Measurements from ENCODE around the gene C5orf47.

DNA sequence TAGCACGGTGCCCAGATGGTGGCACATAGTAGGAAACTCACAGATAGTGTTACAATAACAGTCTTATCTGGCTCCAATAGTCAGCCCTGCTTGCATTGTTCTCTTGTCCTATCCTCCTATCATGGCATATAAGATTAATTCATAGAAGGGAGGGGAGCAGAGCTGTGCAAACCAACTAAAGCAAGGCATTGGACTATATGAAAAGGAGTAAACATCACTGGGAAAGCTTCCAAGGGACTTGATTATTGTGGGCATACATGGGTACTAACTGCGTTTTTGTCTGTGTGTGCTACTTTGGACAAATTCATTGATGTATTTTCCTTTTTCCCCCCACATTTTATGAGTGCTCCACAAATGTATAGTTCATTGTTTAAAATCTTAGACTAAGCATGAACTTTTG lies 43.8 kb upstream of the C5orf47 start:
- TF ChIP-seq, protein P1, sequence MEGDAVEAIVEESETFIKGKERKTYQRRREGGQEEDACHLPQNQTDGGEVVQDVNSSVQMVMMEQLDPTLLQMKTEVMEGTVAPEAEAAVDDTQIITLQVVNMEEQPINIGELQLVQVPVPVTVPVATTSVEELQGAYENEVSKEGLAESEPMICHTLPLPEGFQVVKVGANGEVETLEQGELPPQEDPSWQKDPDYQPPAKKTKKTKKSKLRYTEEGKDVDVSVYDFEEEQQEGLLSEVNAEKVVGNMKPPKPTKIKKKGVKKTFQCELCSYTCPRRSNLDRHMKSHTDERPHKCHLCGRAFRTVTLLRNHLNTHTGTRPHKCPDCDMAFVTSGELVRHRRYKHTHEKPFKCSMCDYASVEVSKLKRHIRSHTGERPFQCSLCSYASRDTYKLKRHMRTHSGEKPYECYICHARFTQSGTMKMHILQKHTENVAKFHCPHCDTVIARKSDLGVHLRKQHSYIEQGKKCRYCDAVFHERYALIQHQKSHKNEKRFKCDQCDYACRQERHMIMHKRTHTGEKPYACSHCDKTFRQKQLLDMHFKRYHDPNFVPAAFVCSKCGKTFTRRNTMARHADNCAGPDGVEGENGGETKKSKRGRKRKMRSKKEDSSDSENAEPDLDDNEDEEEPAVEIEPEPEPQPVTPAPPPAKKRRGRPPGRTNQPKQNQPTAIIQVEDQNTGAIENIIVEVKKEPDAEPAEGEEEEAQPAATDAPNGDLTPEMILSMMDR (IDR thresholded peaks at IDR 0.05; ENCODE audit: low read length) = no peak
- no peak for TF ChIP-seq EZH2 (IDR thresholded peaks at IDR 0.05; ENCODE audit: borderline replicate concordance, low read length)
